Measurements from ENCODE around the gene ANKRD53.
A peak's percentile ranks its signal among the peaks of the same experiment; 100 is the strongest.
"Not testable (repeated sequence)": the region's sequence is repeated elsewhere in the genome, so short reads cannot be mapped to it uniquely, and the experiment has no call there.

ANKRD53 gene

GRCh38 chr2:70985283-70985688 lies 6.9 kb downstream of the ANKRD53 start:
- in situ Hi-C loops (cut with HindIII; ENCODE audit: low pct_ligation_motif_present, low pct_unique_long_range_greater_than_20kb, low sequenced_read_pairs): no loop called here
- no peak for DNase-seq

GRCh38 chr2:70985956-70986355 lies 7.5 kb downstream of the ANKRD53 start:
- DNase-seq: no peak
- in situ Hi-C loops (cut with HindIII; ENCODE audit: low pct_ligation_motif_present, low pct_unique_long_range_greater_than_20kb, low sequenced_read_pairs): no loop called here

- in situ Hi-C loops (cut with HindIII; ENCODE audit: low pct_ligation_motif_present, low pct_unique_long_range_greater_than_20kb, low sequenced_read_pairs): no loop called here
- DNase-seq: no peak
These were observed 8.2 kb downstream of the ANKRD53 start for GRCh38 chr2:70986499-70987189.

GRCh38 chr2:70987386-70987785 lies 9.0 kb downstream of the ANKRD53 start:
- no peak for DNase-seq
- in situ Hi-C loops (cut with HindIII; ENCODE audit: low pct_ligation_motif_present, low pct_unique_long_range_greater_than_20kb, low sequenced_read_pairs): no loop called here

- in situ Hi-C loops (cut with HindIII; ENCODE audit: low pct_ligation_motif_present, low pct_unique_long_range_greater_than_20kb, low sequenced_read_pairs): no loop called here
These were observed 9.7 kb downstream of the ANKRD53 start for GRCh38 chr2:70988151-70988550.

GRCh38 chr2:70988726-70989648 lies 10.6 kb downstream of the ANKRD53 start:
- DNase-seq: no peak
- in situ Hi-C loops (cut with HindIII; ENCODE audit: low pct_ligation_motif_present, low pct_unique_long_range_greater_than_20kb, low sequenced_read_pairs): no loop called here

More at GRCh38 chr2:70988151-70988550, 9.7 kb downstream of the ANKRD53 start:
- DNase-seq: no peak

GRCh38 chr2:70990216-70990615 lies 11.8 kb downstream of the ANKRD53 start:
- no peak for DNase-seq
- in situ Hi-C loops (cut with HindIII; ENCODE audit: low pct_ligation_motif_present, low pct_unique_long_range_greater_than_20kb, low sequenced_read_pairs): no loop called here

- no peak for DNase-seq
- in situ Hi-C loops (cut with HindIII; ENCODE audit: low pct_ligation_motif_present, low pct_unique_long_range_greater_than_20kb, low sequenced_read_pairs): no loop called here
These were observed 12.7 kb downstream of the ANKRD53 start for GRCh38 chr2:70991142-70991541.

GRCh38 chr2:70991742-70992141 lies 13.3 kb downstream of the ANKRD53 start:
- in situ Hi-C loops (cut with HindIII; ENCODE audit: low pct_ligation_motif_present, low pct_unique_long_range_greater_than_20kb, low sequenced_read_pairs): no loop called here
- no peak for DNase-seq

- no peak for DNase-seq
- in situ Hi-C loops (cut with HindIII; ENCODE audit: low pct_ligation_motif_present, low pct_unique_long_range_greater_than_20kb, low sequenced_read_pairs): no loop called here
These were observed 14.8 kb downstream of the ANKRD53 start for GRCh38 chr2:70992945-70993853.

- peak; percentile 15 for DNase-seq
- in situ Hi-C loops (cut with HindIII; ENCODE audit: low pct_ligation_motif_present, low pct_unique_long_range_greater_than_20kb, low sequenced_read_pairs): no loop called here
These were observed 15.7 kb downstream of the ANKRD53 start for GRCh38 chr2:70994009-70994698.

- in situ Hi-C loops (cut with HindIII; ENCODE audit: low pct_ligation_motif_present, low pct_unique_long_range_greater_than_20kb, low sequenced_read_pairs): no loop called here
These were observed 16.4 kb downstream of the ANKRD53 start, which contains the start of gene TEX261 for GRCh38 chr2:70994699-70995425. TSS of gene TEX261 (minus strand) at chr2:70994873. CDS start at chr2:70994757, 116 bp downstream.

GRCh38 chr2:70995426-70995729 lies 16.9 kb downstream of the ANKRD53 start:
- in situ Hi-C loops (cut with HindIII; ENCODE audit: low pct_ligation_motif_present, low pct_unique_long_range_greater_than_20kb, low sequenced_read_pairs): no loop called here
- DNase-seq: peak; percentile 64

More at GRCh38 chr2:70994699-70995425, 16.4 kb downstream of the ANKRD53 start, which contains the start of gene TEX261:
- DNase-seq: peak; percentile 93

GRCh38 chr2:70998885-70999284 lies 20.5 kb downstream of the ANKRD53 start:
- in situ Hi-C loops (cut with HindIII; ENCODE audit: low pct_ligation_motif_present, low pct_unique_long_range_greater_than_20kb, low sequenced_read_pairs); DNase-seq: not testable (repeated sequence)

- in situ Hi-C loops (cut with HindIII; ENCODE audit: low pct_ligation_motif_present, low pct_unique_long_range_greater_than_20kb, low sequenced_read_pairs): no loop called here
- DNase-seq: no peak
These were observed 20.9 kb downstream of the ANKRD53 start for GRCh38 chr2:70999362-70999761.

- in situ Hi-C loops (cut with HindIII; ENCODE audit: low pct_ligation_motif_present, low pct_unique_long_range_greater_than_20kb, low sequenced_read_pairs); DNase-seq: not testable (repeated sequence)
These were observed 21.5 kb downstream of the ANKRD53 start for GRCh38 chr2:70999931-71000330.

GRCh38 chr2:71000780-71001591 lies 22.6 kb downstream of the ANKRD53 start:
- peak; percentile 72 for DNase-seq
- in situ Hi-C loops (cut with HindIII; ENCODE audit: low pct_ligation_motif_present, low pct_unique_long_range_greater_than_20kb, low sequenced_read_pairs): no loop called here
